HG03442 (cell line): ENCODE results near the gene TSPOAP1.

ENCODE experiments used
- ATAC-seq: cut with Tn5 transposase; IDR thresholded peaks from one replicate; pipeline ENCODE4 v1.9.1; 2021; ENCODE audit warnings: mild to moderate bottlenecking, moderate library complexity; ENCODE audit not compliant: unreplicated experiment

The TSPOAP1 gene

DNA sequence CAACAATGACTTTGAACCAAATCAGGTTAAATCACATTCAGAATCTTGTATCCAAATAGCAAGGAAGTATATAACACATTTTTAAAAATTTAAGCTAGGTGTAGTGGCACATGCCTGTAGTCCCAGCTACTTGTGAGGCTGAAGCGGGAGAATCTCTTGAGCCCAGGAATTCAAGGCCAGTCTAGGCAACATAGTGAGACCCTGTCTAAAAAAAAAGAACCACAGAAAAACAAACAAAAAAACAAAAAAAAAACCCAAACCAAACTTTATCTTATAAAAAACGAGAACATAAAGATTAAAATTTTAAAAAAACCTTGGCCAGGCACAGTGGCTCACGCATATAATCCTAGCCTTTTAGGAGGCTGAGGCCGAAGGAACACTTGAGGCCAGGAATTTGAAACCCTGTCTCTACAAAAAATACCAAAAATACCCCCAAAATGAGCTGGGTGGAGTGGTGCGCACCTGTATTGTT, 11.8 kb upstream of the TSPOAP1 start:
- no peak for ATAC-seq

DNA sequence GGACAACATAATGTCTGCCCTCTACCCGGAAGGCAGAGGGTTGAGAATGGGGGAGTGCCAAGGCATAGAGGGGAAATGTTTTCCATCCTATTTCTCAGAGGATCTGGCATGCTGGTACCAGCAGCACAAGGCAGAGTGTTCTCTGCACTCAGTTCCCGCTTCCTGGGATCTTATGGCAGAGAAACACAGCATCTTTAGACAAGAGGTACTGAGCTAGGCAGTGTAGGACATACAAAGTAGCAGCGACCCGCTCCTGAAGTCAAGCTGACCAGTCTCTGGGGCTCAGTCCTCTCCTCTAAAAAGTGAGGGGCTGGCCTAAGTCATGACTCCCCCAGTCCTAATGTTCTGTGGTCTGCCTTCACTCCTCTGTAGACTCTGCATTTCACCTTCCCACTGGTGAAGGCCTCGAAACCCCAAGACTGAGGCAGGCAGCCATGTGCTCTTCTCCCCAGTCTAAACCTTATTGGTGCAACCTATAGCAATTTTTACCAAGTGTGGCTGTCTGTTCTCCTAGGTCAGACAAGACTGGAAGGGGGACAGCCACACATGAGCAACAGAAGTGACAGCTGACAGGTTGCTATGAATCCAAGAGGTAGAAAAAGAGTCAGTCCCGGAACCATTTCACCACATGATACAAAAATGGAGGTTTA, 11.3 kb upstream of the TSPOAP1 start:
- ATAC-seq: no peak

DNA sequence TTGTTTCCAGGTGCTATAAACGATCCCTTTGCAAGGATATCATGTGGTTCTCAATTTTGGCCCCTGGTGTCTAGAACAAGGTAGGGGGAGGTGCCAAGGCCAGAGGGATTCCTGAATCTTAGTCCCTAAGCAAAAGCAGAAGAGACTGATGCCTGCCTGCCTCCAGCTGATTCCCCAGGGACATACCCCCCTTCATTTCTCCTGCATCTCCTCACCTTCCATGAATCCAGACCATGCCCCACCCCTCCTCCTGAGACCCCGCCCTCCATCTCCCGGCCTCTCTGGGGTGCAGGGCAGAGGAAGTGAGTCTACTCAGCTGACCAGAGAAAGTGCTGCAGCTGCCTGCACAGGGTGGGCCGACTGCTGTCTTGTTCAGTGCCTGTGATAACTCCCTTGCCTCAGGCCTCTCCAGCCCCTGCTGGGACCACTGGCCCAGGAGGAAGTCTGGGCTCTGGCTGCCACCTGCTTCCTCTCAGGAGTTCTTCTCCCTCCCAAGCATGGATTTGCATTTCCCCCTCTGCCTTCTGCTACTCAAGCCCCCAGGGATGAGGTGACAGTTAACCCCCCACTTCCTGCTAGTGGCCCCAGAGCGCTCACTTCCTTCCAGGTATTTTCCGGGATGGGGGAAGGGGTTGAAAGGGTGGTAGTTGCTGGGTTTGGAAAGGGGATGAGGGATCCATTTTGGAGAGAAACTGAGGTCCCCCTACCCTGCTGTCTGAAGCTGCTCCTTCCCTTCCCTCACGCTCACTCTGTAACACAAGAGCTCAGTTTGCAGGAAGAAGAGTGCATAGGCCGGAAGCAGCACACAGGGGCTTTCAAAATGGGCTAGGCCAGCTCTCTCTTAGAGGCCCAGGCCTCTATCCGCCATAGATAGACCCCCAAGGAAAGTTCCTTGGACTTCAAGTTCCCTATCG, 10.5 kb upstream of the TSPOAP1 start:
- peak; percentile 21 for ATAC-seq

GRCh38 chr17:58338454-58338840, 9.9 kb upstream of the TSPOAP1 start:
- no peak for ATAC-seq

- peak; percentile 56 for ATAC-seq
Measured at GRCh38 chr17:58337600-58338453, 9.2 kb upstream of the TSPOAP1 start.

DNA sequence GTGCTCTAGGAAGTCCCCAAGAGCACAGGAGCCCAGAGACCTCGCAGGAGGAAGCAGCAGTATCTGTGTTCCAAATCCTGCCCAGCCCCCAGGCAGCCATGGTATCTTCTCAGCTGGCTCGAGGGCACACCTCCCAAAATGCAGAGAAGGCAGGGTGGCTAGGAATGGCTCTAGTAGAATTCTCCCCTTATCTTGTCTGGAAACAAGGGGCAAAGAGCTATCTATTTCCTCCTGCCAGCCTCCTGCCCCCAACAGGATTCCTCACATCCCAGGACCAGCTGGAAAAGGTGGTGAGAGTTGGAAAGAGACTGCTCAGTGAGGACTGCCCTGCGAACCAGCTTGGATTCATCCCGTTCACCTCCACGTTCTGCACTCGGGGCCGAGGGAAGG, 8.6 kb upstream of the TSPOAP1 start:
- no peak for ATAC-seq

DNA sequence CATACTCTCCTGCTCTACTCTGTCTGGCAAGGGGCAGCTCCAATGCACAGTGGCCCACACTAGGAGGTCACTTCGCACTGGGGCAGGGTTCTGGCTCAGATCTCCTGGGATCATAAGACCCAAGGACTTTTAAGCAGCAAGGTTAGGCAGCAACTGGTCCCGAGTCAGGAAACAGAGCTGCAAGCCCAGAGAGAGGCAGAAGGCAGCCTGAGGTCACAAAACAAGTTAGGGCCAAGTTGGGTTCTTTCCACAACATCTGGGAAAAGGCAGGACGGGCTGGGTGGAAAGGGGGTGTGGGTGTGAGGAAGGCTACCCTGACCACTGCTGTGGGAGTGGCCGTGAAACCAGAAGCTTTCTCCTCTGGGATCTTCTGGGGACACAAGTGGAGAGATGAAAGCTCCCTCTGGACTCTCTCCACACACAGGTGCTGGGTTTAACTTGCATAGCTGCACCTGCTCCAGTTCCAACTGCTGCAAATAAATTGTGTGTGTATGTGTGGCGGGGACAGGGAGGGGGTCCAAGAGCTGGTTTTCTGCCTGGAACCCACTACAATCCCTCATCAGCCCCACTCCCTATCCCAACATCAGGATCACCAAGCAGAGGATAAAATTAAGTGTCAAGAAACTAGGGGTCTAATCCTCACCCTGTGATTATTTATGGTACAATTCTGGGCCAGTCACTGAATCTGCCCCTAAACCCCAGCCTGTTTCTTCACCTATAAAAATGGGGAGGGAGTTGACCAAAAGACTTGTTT, 8.0 kb upstream of the TSPOAP1 start:
- ATAC-seq: no peak

DNA sequence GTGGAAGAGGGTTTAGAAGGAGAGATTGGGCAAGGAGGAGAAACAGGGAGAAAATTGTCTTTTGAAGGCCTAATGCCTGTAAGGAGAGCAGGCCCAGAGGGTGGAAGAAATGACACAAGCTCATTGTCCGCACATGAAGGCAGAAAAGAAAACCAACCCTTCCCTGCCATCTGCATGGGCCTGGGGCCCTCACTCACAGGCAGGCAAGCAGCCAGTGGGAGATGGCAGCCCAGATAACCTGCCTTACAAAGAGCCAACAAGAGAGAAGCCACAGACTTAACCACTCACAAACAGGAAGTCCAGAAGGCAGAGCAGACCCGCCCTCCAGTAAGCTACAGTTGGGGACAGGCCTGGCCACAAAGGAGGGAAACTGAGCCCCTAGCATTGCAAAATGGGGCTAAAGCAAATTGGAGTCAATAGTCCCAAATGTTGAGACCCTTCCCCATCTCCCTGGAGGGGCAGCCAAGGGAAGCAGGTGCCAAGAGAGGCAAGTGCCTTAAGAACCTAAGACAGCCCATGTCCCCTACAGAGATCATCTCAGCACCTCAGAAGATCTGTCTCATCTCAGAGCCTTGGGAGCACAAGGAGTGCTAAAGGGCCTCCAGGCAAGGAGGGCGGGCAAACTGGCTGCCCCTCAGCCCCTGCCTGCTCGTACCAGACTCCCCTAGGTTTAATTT, 7.3 kb upstream of the TSPOAP1 start:
- no peak for ATAC-seq

DNA sequence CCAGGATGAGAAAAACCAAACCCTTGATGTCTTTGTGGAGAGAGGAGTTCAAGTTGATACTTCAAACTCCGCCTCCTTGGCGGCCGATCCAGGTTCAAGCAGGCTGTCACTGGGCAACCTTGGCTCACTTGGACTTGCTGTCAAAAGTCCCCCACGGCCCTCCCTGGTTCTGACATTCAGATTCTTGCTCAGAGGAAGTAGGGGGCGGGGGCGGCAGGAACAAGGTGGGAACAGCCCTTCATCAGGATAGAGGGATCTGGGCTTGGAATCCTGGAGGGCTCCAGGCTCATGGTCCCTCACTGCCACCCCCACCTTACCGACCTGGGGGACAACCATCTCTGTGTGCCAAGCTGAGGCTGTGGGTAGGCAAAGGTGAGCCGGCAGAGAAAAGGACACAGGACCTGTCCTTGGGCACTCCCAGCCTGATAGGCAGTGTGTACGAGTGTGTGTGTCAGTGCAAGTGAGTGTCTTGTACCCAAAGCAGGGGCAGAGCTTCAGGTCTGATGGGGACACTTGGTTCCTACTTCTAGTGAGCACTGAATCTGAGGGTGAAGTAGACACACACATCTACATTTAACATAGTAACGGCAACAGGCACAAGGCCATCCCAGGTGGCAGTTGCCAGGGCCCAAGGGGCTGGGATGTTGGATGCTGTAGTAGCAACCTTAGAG, 6.6 kb upstream of the TSPOAP1 start:
- ATAC-seq: no peak

- no peak for ATAC-seq
Measured at GRCh38 chr17:58334661-58335060, 6.1 kb upstream of the TSPOAP1 start.

DNA sequence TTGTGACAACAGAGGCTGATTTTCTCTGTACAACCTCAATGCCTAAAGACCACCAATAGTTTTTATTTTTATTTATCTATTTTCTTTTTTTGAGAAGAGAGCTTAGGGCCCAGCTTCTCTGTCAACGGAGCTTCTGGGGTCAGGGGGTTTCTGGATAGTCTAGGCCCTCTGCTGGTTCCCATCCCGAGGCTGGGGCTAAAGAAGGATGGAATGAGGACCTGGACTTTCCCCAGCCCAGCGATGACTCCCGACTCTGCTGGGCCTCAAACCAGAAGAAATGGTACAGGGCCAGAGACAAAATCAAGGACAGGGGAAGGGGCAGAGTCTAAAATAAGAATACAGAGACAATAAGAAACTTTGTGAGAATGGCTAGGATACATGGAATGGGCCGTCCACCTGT, 5.7 kb upstream of the TSPOAP1 start:
- ATAC-seq: no peak

- no peak for ATAC-seq
Measured at GRCh38 chr17:58333736-58334207, 5.2 kb upstream of the TSPOAP1 start.

DNA sequence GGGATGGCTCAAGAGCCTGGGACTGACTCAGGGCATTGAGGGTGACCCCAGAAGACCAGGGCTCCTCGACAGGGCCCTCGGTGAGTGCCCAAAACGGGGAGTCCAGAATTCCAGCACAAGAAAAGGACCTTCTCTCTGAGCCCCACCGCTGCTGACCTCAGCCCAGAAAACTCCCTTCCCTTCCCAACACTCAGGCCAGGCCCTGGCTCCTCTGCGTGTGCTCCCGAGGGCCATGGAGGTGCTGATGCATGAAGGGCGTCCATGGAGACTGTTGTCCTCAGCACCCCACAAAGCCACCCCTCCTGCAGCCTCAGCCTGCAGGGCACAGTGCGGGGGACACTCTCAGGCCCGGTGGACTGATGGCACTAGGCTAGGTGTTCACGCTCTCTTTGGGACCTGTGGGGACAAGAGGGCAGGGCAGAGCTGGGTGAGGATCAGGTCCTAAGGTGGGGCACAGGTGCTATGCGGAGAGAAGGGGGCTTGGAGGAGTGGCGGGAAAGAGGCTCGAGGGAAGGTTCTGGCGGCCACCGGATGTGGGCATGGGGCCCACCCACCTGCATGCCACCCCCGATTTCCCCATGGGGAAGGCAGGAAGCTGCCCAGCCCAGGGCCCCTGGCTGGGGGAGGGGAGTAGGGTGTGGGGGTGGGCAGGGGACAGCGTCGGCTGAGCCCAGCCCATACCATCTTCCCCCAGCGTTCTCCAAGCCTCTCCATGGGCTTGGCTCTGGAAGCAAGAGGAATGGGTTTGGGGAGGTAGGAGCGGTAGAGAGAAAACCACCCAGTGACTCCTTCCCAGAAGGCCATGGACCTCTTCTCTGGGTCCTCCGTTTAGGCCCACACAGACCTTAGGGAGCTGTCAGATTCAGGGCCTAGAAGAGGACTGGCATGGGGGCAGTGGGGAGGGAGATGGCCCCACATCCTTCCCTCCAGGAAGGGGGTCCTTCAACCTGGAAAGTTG, 4.5 kb upstream of the TSPOAP1 start:
- no peak for ATAC-seq

DNA sequence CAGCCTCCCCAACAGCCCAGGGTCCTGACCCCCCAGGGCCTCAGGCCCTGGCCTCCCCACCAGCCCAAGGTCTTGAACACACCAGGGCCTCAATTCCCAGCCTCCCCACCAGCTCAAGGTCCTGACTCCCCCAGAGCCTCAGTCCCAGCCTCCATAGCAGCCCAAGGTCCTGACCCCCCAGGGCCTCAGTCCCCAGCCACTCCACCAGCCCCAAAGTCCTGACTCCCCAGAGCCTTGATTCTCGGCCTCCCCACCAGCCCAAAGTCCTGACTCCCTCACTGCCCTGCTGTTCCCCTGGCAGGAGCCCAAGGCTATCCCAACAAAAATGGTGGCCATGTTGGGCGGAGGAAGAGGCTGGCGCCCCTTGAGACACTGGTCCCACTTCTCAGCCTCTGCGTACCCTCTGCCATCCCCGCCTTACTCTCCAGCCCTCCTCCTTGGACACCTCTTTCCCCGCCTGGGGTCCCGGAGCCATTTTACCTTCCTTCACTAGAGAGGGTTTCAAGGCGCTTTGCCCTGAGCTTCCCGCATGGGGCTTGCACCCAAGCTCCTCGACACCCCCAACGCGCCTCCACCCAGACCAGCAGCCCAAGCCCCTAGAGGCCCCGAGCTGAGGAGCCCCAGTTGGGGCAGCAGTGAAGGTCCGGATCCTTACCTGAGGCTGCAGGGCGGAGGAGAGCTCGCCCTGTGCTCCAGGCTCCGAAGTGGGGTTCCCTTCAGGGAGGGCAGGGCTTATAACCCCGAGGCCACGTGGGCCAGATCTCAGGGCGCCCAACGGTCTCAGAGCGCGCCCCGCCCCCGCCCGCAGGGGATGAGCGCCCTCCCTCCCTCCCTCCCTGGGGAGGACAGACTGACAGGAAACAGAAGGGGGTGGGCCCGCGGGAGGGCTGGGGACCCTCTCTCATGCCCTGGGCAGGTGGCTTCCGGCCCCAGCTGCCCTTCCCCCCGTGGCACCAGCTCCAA, 3.5 kb upstream of the TSPOAP1 start:
- ATAC-seq: no peak

GRCh38 chr17:58330997-58331814, 2.6 kb upstream of the TSPOAP1 start:
- no peak for ATAC-seq

DNA sequence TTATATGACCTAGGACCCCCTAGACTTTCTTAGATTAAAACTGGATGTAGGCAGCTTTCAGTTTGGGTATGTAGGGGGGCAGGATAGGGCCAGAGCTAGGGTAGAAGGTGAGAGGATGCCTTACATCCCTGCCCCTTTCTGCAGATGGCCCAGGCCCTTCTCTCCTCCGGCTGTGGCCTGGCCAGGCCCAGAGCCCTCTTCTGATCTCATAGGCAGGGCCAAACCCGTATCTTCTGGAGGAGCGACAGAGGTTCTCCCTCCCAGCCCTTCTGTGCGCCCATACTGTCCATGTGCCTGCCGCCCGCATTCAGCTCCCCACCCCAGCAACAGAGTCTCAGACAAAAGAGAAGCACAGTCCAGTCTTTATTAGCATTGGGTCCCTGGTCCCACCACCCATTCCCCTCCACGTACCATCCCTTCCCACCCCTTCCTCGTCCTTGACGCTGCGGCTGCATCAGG, 2.0 kb upstream of the TSPOAP1 start:
- no peak for ATAC-seq
